GM18868 (cell line): ENCODE results near the gene SPATA16.
"Not testable (repeated sequence)": the region's sequence is repeated elsewhere in the genome, so short reads cannot be mapped to it uniquely, and the experiment has no call there.

ENCODE experiments used
- ATAC-seq: cut with Tn5 transposase; IDR thresholded peaks from one replicate; pipeline ENCODE4 v1.9.1; 2021; ENCODE audit warnings: mild to moderate bottlenecking, moderate library complexity; ENCODE audit not compliant: unreplicated experiment

SPATA16 gene

GRCh38 chr3:172892158-172892557 is 248.9 kb downstream of the SPATA16 start:
- no peak for ATAC-seq

- no peak for ATAC-seq
Observed at GRCh38 chr3:172885704-172886103, 255.3 kb downstream of the SPATA16 start.

DNA sequence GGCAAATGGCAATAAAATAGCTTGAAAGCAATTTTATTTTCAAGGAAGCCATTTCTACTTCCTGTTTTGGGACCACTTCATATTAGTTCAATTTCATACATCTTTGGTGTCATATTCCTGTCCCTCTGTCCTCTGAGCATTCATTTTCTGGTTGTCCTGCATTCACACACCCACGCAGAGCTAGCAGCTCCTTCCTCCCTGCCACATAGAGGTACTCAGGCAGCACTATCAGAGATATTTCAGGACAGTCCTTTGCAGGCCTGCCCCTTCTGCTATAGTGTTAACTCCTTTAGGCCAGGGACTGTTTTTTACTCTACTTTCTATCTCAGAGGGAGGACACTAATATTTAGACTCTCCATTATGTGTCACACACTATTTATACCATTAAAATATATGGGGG is 258.5 kb downstream of the SPATA16 start:
- ATAC-seq, result no peak

DNA sequence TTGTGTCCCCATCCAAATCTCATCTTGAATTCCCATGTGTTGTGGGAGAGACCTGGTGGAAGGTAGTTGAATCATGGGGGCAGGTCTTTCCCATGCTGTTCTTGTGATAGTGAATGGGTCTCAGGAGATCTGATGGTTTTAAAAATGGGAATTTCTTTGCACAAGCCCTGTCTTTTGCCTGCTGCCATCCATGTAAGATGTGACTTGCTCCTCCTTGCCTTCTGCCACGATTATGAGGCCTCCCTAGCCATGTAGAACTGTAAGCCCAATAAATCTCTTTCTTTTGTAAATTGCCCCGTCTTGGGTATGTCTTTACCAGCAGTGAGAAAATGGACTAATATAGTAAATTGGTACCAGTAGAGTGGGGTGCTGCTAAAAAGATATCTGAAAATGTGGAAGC is 261.7 kb downstream of the SPATA16 start:
- not testable (repeated sequence) for ATAC-seq

- ATAC-seq, result no peak
Observed at GRCh38 chr3:172877011-172877410, 264.0 kb downstream of the SPATA16 start.

DNA sequence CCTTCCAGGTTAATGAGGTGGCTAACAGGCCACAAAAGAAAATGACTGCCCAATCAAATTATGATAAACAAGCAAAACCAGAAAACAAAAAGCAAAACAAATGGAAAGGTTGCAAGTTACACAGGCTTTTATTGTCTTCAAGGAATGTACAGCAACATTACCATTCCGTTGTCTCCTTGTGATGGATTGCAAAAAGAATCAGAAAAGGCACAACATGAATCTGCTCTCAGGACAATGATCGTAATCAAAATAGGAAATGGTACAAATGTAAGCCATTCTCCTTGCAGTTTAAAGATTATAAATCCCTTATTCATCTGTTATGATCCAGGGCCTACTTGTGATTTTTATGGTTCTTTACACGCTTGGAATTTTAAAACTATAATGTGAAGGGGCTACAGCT is 264.7 kb downstream of the SPATA16 start:
- no peak for ATAC-seq

GRCh38 chr3:172875039-172875438 is 266.0 kb downstream of the SPATA16 start:
- no peak for ATAC-seq

GRCh38 chr3:172869784-172870518 is 271.1 kb downstream of the SPATA16 start:
- no peak for ATAC-seq

- ATAC-seq, result no peak
Observed at GRCh38 chr3:172869368-172869771, 271.7 kb downstream of the SPATA16 start.

DNA sequence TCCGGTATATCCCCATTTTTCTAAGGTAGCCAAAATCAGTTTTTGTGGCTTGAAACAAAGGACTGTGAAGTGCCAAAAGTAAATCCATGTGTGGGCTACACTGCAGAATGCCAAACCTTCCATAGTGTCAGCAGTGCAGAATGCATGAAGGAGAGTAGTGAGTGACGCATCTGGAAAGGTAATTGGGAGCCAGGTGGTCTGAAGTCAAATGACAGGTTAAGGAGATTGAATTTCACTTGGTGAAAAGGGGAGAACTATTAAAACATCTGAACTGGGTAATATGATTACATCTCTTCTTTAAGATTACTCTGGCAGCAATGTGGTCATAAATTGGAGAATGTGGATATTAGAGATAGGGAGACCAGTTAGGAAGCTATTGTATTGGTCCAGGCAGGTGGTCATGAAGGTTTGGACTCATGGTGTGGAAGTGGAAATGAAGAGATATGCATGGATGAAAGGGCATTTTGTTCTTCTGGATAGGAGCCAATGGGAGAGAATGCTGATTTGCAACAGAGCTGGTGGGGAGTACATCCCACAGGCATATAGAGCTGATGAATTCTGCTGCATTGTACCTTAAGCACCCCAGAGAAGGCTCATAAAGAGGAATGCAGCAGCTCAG is 272.3 kb downstream of the SPATA16 start:
- no peak for ATAC-seq

DNA sequence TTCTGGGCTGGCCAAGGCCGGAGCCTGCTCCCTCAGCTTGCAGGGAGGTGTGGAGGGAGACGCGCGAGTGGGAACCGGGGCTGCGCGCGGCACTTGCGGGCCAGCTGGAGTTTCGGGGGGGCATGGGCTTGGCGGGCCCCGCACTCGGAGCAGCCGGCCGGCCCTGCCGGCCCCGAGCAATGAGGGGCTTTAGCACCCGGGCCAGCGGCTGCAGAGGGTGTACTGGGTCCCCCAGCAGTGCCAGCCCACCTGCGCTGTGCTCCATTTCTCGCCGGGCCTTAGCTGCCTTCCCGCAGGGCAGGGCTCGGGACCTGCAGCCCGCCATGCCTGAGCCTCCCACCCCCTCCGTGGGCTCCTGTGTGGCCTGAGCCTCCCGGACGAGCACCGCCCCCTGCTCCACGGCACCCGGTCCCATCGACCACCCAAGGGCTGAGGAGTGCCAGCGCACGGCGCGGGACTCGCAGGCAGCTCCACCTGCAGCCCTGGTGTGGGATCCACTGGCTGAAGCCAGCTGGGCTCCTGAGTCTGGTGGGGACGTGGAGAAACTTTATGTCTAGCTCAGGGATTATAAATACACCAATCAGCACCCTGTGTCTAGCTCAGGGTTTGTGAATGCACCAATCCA is 274.2 kb downstream of the SPATA16 start:
- ATAC-seq, result not testable (repeated sequence)

GRCh38 chr3:172859041-172859440 is 282.0 kb downstream of the SPATA16 start:
- no peak for ATAC-seq

GRCh38 chr3:172856795-172857742 is 284.0 kb downstream of the SPATA16 start:
- ATAC-seq, result no peak

GRCh38 chr3:172855037-172855436 is 286.0 kb downstream of the SPATA16 start:
- no peak for ATAC-seq

GRCh38 chr3:172853921-172854666 is 286.9 kb downstream of the SPATA16 start:
- no peak for ATAC-seq

DNA sequence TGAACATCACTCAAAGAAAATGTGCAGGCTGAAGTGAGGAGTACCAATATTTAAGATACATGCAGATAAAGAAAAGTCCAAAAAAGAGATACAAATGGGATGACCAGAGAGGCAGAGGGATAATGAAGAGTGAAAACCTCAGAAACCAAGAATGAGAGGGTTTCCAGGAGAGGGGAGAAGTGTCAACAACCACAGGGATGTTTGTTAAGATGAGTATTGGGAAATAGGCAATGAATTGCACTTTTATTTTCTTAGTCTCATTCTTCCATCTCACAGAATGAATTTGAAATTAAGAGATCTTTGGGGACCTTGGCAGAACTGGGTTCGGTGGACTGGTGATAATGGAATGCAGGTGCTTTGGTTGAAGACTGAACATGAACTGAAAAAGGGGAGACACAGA is 288.0 kb downstream of the SPATA16 start:
- no peak for ATAC-seq

- ATAC-seq, result no peak
Observed at GRCh38 chr3:172848910-172849309, 292.1 kb downstream of the SPATA16 start.

GRCh38 chr3:172847292-172847691 is 293.7 kb downstream of the SPATA16 start:
- no peak for ATAC-seq

DNA sequence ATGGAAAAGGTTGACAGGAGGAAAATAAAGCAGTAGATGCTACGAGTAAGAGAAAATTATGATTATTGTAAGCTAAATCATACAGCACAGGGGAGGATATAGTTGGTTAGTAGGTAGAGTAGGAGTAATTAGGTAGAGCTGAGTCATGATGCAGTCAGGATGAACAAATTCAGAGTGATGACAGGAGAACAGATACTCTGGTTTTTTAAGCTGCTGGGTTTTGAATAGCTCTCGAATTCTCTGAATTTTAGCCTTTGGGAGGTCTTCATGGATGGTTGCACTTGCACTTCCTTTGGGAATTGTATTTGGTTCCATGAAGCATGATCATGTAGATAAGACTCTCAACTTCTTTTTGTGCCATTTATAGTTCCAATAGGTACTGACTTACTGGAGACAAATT is 294.3 kb downstream of the SPATA16 start:
- ATAC-seq, result no peak

DNA sequence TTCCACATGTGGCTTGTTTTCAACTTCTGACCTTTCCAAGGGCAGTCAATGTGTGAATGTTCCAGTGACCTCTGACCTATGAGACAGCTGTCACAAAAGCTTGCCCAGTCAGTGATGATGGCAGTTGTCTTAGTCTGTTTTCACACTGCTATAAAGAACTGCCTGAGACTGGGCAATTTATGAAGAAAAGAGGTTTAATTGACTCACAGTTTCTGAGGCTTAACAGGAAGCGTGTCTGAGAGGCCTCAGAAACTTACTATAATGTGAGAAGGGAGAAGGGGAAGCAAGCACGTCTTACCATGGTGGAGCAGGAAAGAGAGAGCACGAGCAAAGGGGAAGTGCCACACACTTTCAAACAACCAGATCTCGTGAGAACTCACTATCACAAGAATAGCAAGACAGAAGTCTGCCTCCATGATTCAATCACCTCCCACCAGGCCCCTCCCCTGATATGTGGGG is 294.9 kb downstream of the SPATA16 start:
- peak; percentile 79 for ATAC-seq
